Stimulated activated CD4-positive, alpha-beta T cell treated with anti-CD3 and anti-CD28 coated beads, TNF-alpha, amount 100 ng/mL, for 4 hours (primary cell): ENCODE measurements around the gene IGBP1.
"Not testable (repeated sequence)": the region's sequence is repeated elsewhere in the genome, so short reads cannot be mapped to it uniquely, and the experiment has no call there.

Experiments used
- DNase-seq, 3 experiments: peaks; one replicate each; pipeline ENCODE4 v3.0.0-alpha.2; 2020; ENCODE audit warnings: low read depth in 3 of 3

IGBP1 gene

DNA sequence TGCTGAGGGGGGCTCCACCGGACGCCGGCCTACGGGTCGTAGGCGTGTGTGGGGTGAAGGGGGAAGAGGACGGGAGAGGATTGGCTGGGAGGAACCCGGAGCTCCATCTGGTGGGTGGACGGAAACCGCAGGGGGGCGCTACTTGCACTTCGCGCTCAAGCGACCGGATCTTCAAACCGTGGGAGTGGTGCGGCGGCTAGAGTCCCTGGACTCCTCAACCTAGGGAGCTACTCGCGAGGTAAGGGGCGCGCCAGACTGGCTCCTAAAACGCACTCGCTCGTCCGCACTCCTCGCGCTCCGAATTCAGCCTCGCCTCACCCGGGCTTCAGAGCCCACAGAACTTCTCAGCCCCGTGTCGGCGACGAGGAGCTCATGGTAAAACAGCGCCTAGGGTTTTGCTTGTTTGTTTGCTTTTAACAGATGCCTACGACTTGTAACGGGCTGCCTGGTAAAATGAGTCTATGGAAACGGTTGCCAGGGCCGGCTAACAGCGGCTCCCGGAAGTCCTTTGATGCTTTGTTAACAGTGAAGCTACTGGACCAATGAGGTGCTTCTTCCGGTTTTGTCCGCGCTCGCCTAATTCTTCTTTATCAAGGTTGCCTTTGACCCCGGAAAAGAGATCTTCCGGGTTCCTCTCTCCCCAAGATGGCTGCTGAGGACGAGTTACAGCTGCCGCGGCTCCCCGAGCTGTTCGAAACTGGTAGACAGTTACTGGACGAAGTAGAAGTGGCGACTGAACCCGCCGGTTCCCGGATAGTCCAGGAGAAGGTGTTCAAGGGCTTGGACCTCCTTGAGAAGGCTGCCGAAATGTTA, at the start of gene IGBP1:
TSS of gene IGBP1 (plus strand) at position 145 of the 813 bp plus-strand sequence. CDS start at position 646, 501 bp downstream.
- DNase-seq: peak; percentile 33 to 57 (median 45)

DNA sequence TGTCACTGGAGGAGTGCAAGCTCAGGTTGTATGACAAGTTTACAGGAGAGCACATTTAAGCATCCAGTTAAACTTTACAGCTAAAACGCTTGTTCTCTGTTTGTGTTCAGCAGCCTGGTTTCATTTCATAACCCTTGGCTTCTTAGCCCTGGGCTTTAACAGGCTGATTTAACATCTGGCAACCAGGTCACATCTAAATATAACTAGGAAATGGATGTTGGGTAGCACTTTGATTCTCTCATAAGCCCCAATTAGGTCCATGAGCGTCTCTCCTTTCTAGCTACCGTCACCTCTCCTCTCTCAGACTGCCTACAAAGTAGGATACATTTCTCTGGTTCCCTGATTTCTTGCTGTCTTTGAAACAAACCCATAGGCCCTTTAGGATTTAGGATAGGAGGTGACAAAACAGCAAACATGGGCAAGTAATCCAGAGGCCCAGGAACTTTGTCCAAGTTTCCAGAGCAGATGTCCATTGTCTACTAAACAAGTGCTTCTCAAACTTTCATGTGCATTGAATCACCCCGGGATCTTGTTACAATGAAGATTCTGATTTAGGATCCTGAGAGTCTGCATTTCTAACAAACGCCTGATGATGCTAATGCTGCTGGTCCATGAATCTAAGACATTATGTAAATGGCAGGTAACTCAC, 48.5 kb upstream of the IGBP1 start:
- no peak for DNase-seq

DNA sequence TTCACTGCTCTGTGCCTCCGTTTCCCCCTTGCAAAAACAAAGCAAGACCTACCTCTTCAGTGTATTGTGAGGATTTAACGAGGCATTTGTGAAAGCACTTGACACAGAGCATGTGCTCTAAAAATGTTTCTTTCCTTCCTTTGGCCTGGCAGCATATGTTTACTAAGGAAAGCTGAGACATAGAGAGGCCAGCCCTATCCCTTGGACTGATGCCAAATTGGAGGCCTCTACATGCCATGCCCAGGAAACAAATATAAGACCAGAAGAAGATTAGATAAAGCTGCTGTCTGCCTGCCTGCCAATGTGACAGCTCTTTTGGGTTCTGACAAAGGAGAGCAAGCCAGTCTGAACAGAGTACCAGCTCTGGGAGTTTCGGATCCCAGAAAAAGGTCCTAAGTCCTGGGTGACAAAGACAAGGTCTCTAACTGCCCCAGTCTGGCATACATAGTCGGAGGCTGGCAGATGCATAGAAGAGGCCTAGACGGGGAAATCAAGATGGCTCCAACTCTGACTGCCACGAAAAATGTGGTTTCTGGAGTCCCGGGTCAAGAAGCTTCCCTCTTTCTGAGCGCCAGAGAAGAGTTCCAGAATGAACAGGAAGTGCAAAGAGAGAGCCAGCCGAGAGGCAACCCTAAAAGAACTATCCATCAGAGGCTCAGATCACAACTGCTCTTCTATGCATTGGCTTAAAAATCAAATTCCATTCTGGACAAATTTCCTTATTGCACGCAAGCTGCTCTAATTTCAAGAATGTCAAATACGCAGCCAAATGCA, 45.2 kb upstream of the IGBP1 start:
- DNase-seq: no peak

DNA sequence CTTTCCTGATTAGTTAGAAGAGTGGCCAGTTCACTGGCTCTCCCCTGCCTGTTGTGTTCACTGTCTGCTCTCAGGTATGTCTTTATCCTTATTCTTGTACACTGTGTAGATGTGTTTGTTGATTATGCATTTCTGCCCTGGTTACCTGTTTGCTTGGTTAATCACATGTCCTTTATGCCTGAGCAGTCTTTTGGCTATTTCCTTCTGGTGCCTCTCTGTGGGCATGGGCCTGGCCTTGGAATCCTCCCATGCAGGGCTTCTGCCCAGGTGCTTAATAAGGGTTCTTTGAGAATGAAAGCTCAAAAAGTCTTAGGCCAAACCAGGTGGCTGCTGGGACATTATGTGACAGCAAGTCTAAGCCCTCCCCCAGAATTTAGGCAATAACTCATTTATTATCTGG, 44.5 kb upstream of the IGBP1 start:
- DNase-seq: no peak

DNA sequence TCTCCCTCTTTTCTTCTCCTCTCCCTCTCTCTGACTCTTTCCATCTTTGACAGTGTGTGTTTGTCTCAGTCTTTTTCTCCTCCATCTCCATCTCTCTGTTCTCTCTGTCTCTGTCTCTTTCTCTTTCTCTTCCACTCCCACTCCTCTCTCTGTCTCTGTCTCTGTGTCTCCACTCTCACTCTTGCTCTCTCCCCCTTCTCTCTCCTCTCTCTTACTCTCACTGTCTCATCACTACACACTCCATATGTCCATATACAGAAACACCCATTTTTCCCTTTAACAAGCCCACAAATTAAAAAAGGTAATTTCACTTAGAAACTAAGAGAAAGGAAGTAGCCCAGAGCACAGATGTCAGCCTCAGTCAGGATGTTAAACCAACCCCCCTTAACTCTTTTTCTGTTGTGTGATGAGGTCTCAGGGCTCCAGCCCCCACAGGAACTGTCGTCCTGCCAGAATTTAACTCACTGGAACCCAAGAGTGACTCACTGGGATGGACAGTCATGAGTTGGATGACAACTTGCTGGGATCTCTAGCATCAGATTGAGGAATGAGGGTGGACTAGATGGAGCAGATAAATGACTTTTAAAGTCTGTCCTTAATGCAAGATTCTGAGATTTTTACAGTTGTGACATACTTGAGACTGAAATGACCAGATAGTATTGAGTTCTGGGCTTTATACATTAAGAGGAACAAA, 43.5 kb upstream of the IGBP1 start:
- DNase-seq: no peak

DNA sequence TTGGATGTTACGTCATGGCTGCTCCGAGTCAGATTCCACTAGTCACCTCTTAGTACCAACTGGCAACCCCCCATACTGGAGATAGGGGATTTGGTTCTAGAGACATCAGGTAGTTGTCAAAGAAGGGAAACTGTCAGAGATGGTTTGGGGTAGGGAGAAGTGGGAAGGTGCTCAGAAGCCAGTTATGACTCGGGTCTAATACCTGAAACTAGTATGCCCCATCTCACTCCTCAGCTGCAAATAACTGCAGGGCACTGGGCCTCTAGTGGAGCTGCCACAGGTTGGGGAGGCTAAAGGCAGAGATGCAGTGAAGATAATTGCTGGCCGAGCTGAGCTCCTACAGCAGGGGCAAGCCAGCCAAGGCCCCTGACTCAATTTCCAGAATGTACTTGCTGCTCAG, 41.0 kb upstream of the IGBP1 start:
- DNase-seq: no peak

DNA sequence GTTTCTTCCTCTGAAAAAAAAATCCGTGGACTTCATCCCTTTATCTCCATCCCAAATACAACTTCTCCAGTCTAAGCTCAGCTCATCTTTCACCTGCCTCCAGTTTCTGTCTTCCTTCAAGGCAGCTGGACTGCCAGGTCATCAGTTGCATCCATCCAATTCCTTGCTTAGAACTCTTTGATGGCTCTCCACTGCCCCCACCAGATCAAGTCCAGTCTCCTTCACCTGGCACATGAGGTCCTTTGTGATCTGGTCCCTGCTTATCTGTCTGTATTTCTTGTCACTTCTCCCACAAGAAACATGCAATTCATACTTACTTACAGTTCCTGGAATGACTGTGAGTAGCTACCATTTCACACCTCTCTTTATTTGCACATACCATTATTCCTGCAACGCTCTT, 37.2 kb upstream of the IGBP1 start:
- DNase-seq: no peak

DNA sequence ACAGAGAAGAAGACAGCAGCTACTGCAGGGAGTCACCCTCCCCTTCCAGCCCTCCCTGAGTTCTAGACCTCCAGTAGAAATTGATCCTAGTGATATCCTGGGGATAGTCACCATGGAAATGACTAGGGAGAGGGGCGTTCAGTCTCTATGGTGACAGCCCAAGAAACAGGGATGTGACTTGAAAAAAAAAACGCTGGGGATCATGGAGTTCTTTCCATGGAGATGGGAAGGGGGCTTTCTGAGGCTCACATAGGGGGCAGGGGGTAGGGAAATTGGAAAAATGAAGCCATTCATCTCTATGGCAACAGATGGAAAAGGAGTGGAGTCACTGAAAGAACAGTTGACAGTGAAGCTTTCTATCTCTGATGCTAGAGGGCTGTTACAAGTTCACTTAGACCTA, 28.0 kb upstream of the IGBP1 start:
- DNase-seq: no peak

DNA sequence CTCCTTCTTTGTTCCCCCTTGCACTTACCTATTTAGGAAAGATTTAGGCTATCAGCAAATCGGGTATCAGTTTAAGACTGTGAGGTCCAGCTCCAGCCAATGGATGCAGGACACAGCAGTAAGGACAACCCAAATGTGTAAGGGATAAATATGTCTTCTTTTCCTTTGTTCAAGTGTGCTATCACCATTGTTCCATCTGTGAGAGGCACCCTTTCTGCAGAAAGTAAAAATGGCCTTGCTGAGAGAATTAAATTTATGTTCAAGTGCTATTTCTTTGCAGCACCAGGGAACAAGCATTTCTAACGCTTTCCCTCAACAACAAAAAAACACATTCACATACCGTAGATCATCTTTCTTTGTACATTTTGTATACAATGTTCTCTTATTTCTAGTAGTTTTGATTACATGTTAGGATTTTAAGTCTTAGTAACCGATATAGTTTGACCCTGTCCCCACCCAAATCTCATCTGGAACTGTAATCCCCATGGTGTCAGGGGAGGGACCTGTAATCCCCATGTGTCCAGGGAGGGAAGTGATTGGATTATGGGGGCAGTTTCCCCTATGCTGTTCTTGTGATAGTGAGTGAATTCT, 21.7 kb upstream of the IGBP1 start:
- DNase-seq: not testable (repeated sequence)

DNA sequence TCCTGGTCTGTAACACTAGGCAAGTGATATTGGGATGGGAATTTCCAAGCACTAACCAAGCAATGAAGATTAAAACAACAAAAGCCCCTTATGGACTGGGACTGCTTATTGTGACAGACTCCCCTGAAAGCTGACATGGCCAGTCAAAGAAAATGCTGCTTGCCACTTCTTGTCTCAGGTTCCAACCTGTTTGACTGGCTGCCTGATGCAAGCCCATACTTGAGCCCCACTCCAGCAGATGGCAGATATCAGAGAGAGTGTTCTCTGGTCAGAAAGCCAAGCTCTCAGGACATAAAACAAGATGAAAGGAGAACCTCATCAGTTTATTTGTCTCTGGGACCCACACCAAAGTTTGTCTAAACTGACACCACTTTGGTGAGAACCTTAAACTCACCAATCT, 15.5 kb upstream of the IGBP1 start:
- DNase-seq: no peak

DNA sequence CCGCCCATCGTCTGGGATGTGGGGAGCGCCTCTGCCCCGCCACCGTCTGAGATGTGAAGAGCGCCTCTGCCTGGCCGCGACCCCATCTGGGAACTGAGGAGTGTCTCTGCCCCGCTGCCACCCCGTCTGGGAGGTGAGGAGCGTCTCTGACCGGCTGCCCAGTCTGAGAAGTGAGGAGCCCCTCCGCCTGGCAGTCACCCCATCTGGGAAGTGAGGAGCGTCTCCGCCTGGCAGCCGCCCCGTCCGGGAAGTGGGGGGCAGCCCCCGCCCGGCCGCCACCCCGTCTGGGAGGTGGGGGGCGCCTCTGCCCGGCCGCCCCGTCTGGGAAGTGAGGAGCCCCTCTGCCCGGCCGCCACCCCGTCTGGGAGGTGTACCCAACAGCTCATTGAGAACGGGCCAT, 10.2 kb upstream of the IGBP1 start:
- DNase-seq: not testable (repeated sequence)

DNA sequence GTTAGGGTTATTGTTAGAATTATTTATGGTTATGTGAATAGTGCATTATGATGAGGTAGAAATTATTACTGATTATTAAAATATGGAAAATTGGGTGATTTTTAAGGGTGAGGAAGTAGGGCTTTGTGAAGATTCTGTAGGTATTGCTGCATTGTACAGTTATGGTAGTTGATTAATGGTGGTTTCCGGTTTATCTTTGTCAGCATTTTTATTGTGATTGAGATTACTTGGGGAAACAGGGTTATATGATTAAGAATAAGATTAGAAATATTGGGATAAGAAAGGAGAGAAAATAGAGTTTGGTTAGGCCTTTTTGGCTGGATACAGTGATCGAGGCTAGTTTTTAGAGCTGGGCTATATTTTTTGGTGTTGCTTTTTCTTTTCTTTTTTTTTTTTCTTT, 8.6 kb upstream of the IGBP1 start:
- no peak for DNase-seq

DNA sequence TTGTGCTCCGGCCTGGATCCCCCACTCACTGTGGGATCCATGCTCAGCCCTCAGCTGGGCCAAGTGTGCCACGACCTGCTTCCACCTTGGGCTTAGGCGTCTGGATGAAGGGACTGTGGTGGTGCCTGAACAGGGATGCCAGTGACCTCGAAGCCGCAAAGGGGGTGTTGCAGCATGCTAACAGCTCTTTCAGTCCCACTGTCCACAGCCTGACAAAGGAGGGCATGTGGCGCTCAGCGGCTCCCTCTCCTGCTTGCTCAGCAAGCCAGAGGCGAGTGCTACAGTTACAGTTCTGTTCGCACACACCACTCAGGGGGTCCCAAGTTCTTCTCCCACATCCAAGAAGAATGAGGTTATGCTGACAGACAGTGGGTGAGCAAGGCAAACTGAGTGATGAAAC, 5.2 kb upstream of the IGBP1 start:
- DNase-seq: no peak

DNA sequence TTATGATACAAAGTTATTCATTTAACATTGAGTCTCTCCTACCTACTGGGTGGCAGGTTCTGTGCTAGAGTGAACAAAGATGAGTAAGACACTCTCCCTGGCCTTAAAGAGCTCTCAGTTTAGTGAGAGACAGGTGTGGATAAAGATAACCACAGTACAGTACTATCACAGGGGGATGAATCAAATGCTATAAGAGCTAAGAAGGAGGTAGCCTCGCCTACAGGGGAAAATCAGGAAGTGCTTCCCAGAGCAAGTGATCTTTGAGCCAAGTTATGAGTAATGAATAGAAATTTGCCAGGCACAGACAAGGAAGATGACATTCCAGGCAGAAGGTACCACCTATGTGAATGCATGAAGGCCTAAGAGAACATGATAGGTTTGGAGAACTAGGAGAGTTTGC, 3.4 kb upstream of the IGBP1 start:
- no peak for DNase-seq

DNA sequence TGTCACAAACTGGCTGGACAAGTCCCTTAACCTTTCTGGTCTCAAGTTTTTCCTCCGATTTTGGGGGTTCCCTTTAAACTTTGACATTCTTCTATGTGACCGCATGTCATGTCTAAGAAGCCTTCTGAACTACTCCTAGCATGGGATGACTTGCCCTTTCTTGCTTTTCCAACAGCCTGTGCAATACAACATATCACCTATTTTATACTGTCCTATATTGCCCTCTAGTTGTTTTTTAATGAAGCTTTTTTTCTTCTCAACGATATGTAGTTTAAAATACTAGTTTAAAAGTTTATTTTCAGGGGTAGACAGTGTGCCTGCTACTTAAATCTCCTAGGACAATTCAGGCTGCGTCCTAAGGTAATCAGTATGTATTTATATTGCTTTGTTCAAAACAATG, 1.0 kb upstream of the IGBP1 start:
- DNase-seq: no peak

DNA sequence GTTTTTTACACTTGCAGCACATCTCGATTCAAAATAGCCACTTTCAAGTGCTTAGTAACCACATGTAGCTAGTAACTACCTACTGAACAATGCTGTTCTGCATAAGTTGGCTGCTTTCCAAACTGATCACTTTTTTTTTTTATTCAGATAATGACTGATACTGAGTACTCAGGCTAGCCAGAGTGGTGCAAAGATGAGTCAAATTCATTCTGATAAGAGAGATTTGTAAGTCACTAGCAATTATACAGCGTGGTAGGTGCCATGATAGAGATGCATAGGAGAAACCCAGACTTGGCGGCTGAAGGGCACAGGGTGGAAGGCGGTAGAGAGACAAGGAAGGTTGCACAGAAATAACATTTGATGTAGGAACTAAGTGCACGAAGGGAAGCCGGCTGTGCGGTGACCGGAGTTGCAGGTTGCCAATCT, 357 bp upstream of the IGBP1 start:
- no peak for DNase-seq

DNA sequence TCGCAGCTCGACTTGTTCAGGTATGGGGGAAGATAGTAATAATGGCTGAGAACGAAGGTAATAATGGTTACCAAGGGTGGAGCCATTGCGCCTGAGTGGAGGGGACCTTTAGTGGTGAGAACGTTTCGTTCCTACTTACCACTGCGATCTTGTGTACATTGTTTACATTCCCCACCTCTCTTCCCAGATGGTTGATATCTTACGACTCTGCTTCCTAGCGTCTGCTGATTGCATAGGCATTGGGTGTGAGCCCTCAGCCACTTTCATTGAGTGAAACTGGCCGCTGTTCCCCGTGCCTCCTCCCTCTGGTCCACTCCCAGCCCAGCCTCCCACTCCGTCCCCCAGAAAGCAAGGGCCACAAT, 850 bp downstream of the IGBP1 start:
- DNase-seq: no peak

DNA sequence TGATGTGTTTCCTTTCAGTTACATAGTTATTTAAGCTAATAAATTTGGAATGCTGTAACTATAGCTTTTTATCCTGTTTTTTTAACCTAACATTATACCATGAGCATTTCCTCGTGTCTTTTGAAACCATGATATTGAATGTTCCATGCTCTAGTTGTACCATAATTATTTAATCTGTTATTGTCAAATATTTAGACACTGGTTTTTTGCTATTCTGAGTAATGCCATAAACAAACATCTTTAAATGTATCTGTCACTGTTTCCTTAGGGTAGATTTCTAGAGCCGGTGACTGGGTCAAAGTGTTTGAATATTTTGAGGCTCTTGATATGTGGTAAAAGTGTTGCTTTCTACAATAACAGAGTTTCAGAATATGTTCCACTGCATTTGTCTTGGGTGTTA, 5.4 kb downstream of the IGBP1 start:
- DNase-seq: no peak

DNA sequence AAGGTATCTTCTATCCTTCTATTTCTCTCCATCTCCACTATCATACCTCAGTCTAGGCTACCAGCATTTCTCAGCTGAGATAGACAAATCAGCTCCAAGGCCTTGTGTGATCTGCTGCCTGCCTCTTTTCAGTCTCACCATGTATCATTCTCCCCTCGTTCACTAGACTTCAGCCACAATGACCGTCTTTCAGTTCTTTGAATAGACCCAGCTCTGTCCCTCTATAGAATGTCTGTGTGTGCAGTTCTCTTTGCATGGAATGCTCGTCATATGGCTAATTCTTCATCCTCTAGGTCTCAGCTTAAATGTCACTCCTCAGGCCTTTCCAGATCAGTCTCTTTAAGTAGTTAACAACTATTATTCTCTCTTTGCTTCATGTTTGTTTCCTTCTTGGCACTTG, 6.5 kb downstream of the IGBP1 start:
- DNase-seq: no peak

DNA sequence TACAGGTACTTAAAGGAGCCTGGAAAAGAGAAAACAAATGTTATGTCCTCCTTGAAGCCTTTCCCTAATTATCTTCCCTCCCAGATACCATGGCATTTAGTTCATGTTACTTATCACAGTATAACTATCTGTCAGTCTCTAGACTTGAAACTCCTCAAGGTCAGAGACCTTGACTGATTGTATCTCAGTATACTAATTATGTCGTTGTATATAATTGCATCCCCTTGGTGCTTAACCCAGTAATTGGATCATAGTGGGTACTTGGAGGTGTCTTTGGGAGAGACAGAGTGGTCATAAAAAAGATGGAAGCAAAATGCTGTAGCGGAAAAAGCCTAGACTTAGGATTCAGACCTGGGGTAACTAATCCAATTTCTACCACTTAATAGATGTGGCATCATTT, 8.1 kb downstream of the IGBP1 start:
- DNase-seq: no peak
